Heart left ventricle (tissue), 16 donors: ENCODE measurements around the gene CLEC4E. TPM values are rescaled to one million over a fixed set of nuclear protein-coding genes. Genes with fewer than 3 reads are reported as not detected.

ENCODE experiments used
- ATAC-seq, 4 donors: fragments of 200-7000 bp; cut with Tn5 transposase; one replicate each; pipeline ENCODE4 v1.9.1; 2020 to 2022; ENCODE audit warnings: moderate library complexity in 4 of 4, mild to moderate bottlenecking in 3 of 4, moderate number of reproducible peaks in 1 of 4
- DNase-seq, 5 donors: peaks; one replicate each; pipeline ENCODE4 v3.0.0-alpha.2; 2020
- H3K27ac ChIP-seq, 12 donors: fragments of 200-600 bp; sonication (generic) in 4 of 12; one replicate each; pipeline versions ENCODE4 v1.5.0 to v1.8.0; 2016 to 2022; ENCODE audit warnings: mild to moderate bottlenecking in 2 of 12
- H3K27me3 ChIP-seq, 9 donors: fragments of 200-600 bp; sonication (generic) in 2 of 9; one replicate each; pipeline versions ENCODE4 v1.5.1 to v1.8.0; 2016 to 2022; ENCODE audit warnings: mild to moderate bottlenecking in 3 of 9
- H3K36me3 ChIP-seq, 9 donors: fragments of 200-600 bp; sonication (generic) in 2 of 9; one replicate each; pipeline versions ENCODE4 v1.5.0 to v1.8.0; 2018 to 2022; ENCODE audit warnings: mild to moderate bottlenecking in 2 of 9
- H3K4me1 ChIP-seq, 12 donors: fragments of 200-600 bp; sonication (generic) in 4 of 12; one replicate each; pipeline versions ENCODE4 v1.5.0 to v1.8.0; 2016 to 2022; ENCODE audit warnings: mild to moderate bottlenecking in 3 of 12
- H3K4me3 ChIP-seq, 12 donors: fragments of 200-600 bp; sonication (generic) in 4 of 12; one replicate each; pipeline versions ENCODE4 v1.5.0 to v1.8.0; 2017 to 2022; ENCODE audit warnings: mild to moderate bottlenecking in 9 of 12, moderate library complexity in 4 of 12
- H3K9me3 ChIP-seq, 12 donors: fragments of 200-600 bp; sonication (generic) in 4 of 12; one replicate each; pipeline versions ENCODE4 v1.5.0 to v1.8.0; 2016 to 2022; ENCODE audit warnings: mild to moderate bottlenecking in 1 of 12
- POLR2A ChIP-seq, 2 donors: fragments of 450-650 bp; IDR thresholded peaks; one replicate each; pipeline ENCODE4 v1.6.1; 2017; ENCODE audit warnings: antibody characterized with exemption in 2 of 2, mild to moderate bottlenecking in 2 of 2, moderate library complexity in 2 of 2
- WGBS, 4 donors: extraction: QIAGEN DNeasy Blood & Tissue Kit in 2 of 4; methylation state at CpG; one replicate each; pipeline versions ENCODE4 v1.1.5 to v1.1.7; 2013 to 2018; 5-methylcytosine and 5-hydroxymethylcytosine counted together
- intact Hi-C, 10 donors: fragments of 100-400 bp; cut with DNase I; formaldehyde crosslinking; loops; one replicate each; pipeline versions ENCODE4 v1.11.1 to v1.14.2; 2022
- polyA plus RNA-seq, 2 donors: library from polyadenylated mRNA; stranded (reverse); fragments of 200-250 nt; gene quantifications; one replicate each; pipeline ENCODE4 v1.2.3, GENCODE V29; 2013
- total RNA-seq, 9 donors: library from RNA; depleted of rRNA in 2 of 9; stranded (reverse); fragments of >200 nt in 2 of 9; fragmentation: NEBNext Ultra II Directional in 3 of 9; extraction: Animal tissue kit (Norgen Biotek cat#: 25700) in 3 of 9; gene quantifications; one replicate each; pipeline versions ENCODE4 v1.1.0 to v1.2.4, GENCODE V29; 2016 to 2023
- TF ChIP-seq, protein P1 (sequence below), 12 donors: fragments of 200-600 bp; sonication (generic) in 4 of 12; IDR thresholded peaks; one replicate each; pipeline versions ENCODE4 v1.5.0 to v1.8.0; 2018 to 2022; ENCODE audit warnings: antibody characterized with exemption in 12 of 12, mild to moderate bottlenecking in 5 of 12
- donor health status: ischemic (EF 13 %, LVEDD 7.1; RV severe dilation, severe dysfunction).
- donor health status: healthy with polysubstance abuse.
- donor health status: DM: no; HTN: yes; CAD: no.
- donor health status: DM: no; HTN: no; CAD: no.
- donor health status: ischemic (EF 25% LVEDD 6.9; RV normal size, moderate dysfunction).
- donor health status: ischemic (EF 25% LVEDD 5.7; RV mildly dilated, moderate dysfunction).
- donor health status: healthy.
- donor health status: DM: yes; HTN: yes; CAD: no.
- donor health status: ischemic (EF 35%, LVEDD 5.7; RV mildly dilated, moderate dysfunction).
- donor health status: nonischemic (EF 11% LVEDD 7.7; RV severe dilation, severe dysfunction).
- donor health status: DM: yes; HTN: yes; CAD: no.
- donor health status: PGD.
- donor health status: ischemic (EF 29% LVEDD 5.4; RV normal size, mild dysfunction).
- donor health status: nonischemic (EF 23%, LVEDD 6.1; RV moderate dilation, normal function).

Gene CLEC4E
- total and polyA plus RNA-seq, 11 donors, result 0.25 to 5.1 (median 0.76) TPM

DNA sequence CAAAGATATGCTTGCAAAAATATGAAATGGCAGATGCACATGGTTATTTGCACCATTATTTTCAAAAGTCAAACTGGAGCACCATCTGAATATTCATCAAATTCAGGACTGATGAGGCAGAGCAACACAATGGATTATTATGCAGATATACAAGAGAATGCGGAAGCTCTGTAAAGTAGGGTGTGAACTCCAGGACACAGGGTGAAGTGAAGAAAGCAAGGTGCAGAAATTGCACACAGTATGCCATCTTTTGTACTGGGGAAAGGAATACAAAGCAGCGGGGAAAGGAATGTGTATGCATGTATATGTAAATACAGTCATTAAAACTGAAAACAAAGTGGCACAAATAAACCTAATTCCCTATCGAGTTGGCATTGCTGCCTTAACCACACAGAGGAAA lies 22.7 kb upstream of the CLEC4E start:
- H3K27ac ChIP-seq, result no peak overlapping the region
- no peaks in the 10 kb centered on the region for H3K36me3 ChIP-seq
- no peaks in the 10 kb centered on the region for H3K27me3 ChIP-seq
- ATAC-seq, result no peak
- intact Hi-C loops, result no loop called here
- DNase-seq, result no peak
- H3K4me1 ChIP-seq, result peaks cover 0 to 18% (median 0%) of the 10 kb centered on the region in 12 donors
- H3K4me3 ChIP-seq, result no peak overlapping the region
- H3K9me3 ChIP-seq, result peaks cover 0 to 27% (median 6%) of the 10 kb centered on the region in 12 donors
- 68 to 78% (median 74%) methylated on average over 3 of the region's 3 CpGs for WGBS, 4 donors
- TF ChIP-seq, protein P1, sequence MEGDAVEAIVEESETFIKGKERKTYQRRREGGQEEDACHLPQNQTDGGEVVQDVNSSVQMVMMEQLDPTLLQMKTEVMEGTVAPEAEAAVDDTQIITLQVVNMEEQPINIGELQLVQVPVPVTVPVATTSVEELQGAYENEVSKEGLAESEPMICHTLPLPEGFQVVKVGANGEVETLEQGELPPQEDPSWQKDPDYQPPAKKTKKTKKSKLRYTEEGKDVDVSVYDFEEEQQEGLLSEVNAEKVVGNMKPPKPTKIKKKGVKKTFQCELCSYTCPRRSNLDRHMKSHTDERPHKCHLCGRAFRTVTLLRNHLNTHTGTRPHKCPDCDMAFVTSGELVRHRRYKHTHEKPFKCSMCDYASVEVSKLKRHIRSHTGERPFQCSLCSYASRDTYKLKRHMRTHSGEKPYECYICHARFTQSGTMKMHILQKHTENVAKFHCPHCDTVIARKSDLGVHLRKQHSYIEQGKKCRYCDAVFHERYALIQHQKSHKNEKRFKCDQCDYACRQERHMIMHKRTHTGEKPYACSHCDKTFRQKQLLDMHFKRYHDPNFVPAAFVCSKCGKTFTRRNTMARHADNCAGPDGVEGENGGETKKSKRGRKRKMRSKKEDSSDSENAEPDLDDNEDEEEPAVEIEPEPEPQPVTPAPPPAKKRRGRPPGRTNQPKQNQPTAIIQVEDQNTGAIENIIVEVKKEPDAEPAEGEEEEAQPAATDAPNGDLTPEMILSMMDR (IDR thresholded peaks at IDR 0.05), result no peak
- no peak for TF ChIP-seq POLR2A (IDR thresholded peaks at IDR 0.05)

DNA sequence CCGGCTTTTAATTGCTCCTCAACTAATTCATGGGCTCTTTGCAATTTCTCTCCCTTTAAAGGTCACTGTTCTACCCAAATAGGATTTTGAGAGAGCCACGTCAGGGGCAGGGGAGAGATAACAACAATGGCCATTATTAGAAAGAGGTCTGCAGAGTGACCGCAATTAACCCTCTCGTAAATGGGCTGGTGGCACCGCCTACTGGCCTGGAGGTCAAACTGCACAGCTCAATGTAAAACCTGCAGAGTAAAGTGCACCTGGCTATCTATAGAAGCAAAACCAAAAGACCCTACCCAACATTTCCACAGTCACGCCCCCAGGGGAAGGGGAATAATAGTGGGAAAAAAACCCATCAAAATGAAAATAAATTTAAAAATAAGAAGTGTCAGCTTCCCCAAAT lies 21.6 kb upstream of the CLEC4E start:
- no peaks in the 10 kb centered on the region for H3K27me3 ChIP-seq
- no peak for ATAC-seq
- DNase-seq, result no peak
- H3K9me3 ChIP-seq, result peaks cover 0 to 27% (median 6%) of the 10 kb centered on the region in 12 donors
- no peaks in the 10 kb centered on the region for H3K36me3 ChIP-seq
- no peak overlapping the region for H3K27ac ChIP-seq
- WGBS, 4 donors, result 63 to 94% (median 92%) methylated on average over 6 of the region's 6 CpGs
- intact Hi-C loops, result no loop called here
- no peak for TF ChIP-seq POLR2A (IDR thresholded peaks at IDR 0.05)
- TF ChIP-seq, protein P1 (IDR thresholded peaks at IDR 0.05), result no peak
- peaks cover 0 to 17% (median 0%) of the 10 kb centered on the region in 12 donors for H3K4me1 ChIP-seq
- no peak overlapping the region for H3K4me3 ChIP-seq

DNA sequence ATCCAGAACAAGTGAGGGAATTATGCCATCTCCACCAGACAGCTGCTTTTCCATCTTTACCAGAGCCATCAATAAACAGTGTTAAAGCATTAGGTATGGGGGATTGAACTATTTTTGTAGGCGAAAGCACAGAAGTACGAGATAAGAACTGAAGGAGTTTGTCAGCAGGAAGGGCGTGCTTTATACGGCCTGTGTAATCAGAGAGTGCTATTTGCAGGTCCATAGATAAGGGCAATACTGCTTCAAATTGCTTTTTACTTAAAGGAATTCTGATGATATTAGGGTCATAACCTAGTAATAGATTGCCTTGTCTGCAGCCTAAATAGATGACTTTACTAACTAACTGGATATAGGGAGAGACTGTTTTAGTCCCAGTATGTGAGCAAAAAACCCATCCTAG lies 20.3 kb upstream of the CLEC4E start:
- no peak overlapping the region for H3K4me3 ChIP-seq
- ATAC-seq, result no peak
- H3K27ac ChIP-seq, result no peak overlapping the region
- DNase-seq, result no peak
- H3K9me3 ChIP-seq, result peaks cover 0 to 27% (median 6%) of the 10 kb centered on the region in 12 donors
- intact Hi-C loops, result no loop called here
- peaks cover 0 to 7% (median 0%) of the 10 kb centered on the region in 12 donors for H3K4me1 ChIP-seq
- H3K36me3 ChIP-seq, result no peaks in the 10 kb centered on the region
- TF ChIP-seq, protein P1 (IDR thresholded peaks at IDR 0.05), result no peak
- no peak for TF ChIP-seq POLR2A (IDR thresholded peaks at IDR 0.05)
- 12 to 23% (median 18%) methylated on average over 4 of the region's 4 CpGs for WGBS, 4 donors
- H3K27me3 ChIP-seq, result no peaks in the 10 kb centered on the region

DNA sequence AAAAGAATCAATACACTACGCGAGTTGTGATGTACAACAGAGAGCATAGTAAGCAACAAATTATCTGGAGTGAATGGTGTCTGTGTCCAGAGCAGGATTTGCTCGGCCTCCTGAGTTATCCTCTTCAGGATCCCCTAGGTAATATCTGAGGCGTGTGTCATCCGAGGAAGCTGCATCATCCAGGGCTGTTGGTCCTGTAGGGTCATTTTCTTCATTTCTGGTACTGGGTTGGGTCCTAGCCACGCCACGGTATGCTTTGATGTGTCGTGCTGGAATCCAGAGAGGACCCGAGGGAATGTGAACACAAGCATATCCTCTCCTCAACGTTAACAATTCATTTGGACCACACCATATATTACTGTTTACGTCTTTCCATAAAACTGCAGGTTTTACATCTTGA lies 19.0 kb upstream of the CLEC4E start:
- Histone ChIP-seq H3K27ac (no peak overlapping the region), H3K36me3 (no peaks in the 10 kb centered on the region), H3K9me3 (peaks cover 0 to 27% (median 6%) of the 10 kb centered on the region in 12 donors), H3K4me3 (no peak overlapping the region), H3K27me3 (no peaks in the 10 kb centered on the region), H3K4me1 (no peaks in the 10 kb centered on the region)
- no peak for ATAC-seq
- TF ChIP-seq, protein P1 (IDR thresholded peaks at IDR 0.05), result no peak
- TF ChIP-seq POLR2A (IDR thresholded peaks at IDR 0.05), result no peak
- no peak for DNase-seq
- intact Hi-C loops, result loop anchor here in 1 of 10 donors (10.0 kb wide), 1 partner anchor 315 kb away; no protein-coding TSS in a partner anchor
- 67 to 83% (median 77%) methylated on average over 11 of the region's 11 CpGs for WGBS, 4 donors
